ENCODE results near the gene ARL5A. TPM values are rescaled to one million over a fixed set of nuclear protein-coding genes. Genes with fewer than 3 reads are reported as not detected.

The ARL5A gene
- total and polyA plus RNA-seq, 9 donors, result 11.6 to 41.4 (median 33.3) TPM

DNA sequence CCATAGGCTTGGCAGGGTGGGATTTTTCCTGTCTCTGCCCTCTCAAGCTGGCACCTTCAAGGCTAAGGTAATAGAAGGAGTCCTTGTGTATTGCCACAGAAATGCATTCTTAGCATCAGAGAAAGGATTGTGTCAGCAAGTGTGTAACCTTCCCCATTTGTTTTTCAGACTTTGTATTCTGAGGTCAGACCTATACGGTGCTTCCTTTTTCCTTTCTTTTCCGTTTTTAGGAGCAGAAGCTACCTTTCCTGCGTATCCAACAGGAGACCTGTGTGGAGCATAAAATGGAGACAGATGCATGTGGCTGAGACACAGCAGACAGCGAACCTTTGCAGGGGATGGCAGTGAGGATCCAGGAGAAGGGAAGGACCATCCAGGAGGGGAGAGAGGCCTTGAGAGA is 46.6 kb downstream of the ARL5A start:
- Histone ChIP-seq H3K27me3 (no peaks in the 10 kb centered on the region), H3K27ac (no peak overlapping the region), H3K4me1 (ENCODE audit: insufficient read depth) (no peaks in the 10 kb centered on the region), H3K36me3 (no peaks in the 10 kb centered on the region), H3K4me3 (no peak overlapping the region), H3K9me3 (no peaks in the 10 kb centered on the region)
- 93 to 97% (median 94%) methylated on average over 4 of the region's 4 CpGs for WGBS, 3 donors
- TF ChIP-seq, protein P1, sequence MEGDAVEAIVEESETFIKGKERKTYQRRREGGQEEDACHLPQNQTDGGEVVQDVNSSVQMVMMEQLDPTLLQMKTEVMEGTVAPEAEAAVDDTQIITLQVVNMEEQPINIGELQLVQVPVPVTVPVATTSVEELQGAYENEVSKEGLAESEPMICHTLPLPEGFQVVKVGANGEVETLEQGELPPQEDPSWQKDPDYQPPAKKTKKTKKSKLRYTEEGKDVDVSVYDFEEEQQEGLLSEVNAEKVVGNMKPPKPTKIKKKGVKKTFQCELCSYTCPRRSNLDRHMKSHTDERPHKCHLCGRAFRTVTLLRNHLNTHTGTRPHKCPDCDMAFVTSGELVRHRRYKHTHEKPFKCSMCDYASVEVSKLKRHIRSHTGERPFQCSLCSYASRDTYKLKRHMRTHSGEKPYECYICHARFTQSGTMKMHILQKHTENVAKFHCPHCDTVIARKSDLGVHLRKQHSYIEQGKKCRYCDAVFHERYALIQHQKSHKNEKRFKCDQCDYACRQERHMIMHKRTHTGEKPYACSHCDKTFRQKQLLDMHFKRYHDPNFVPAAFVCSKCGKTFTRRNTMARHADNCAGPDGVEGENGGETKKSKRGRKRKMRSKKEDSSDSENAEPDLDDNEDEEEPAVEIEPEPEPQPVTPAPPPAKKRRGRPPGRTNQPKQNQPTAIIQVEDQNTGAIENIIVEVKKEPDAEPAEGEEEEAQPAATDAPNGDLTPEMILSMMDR (IDR thresholded peaks at IDR 0.05), result no peak
- TF ChIP-seq POLR2A (IDR thresholded peaks at IDR 0.05), result no peak
- TF ChIP-seq EP300 (IDR thresholded peaks at IDR 0.05), result no peak
- no peak for DNase-seq
- intact Hi-C loops (cut with DNase I), result no loop called here

DNA sequence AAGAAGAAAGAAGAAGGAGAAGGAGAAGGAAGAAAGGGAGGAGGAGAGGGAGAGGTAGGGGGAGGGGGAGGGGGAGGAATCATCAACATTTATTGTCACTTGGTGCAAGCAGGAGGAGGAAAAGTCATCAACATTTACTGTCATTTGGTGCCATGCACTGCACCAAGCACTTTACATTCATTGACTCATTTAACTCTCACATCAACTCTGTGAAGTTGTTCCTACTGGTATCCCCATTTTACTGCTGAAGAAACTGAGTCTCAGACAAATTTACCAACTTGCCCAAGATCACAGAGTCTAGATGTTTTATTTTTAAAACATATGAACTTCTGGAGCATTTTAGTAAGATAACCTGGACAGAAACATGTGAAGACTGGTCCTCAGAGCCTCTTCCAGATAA is 47.3 kb downstream of the ARL5A start:
- Histone ChIP-seq H3K9me3 (no peaks in the 10 kb centered on the region), H3K27ac (no peak overlapping the region), H3K4me1 (ENCODE audit: insufficient read depth) (no peaks in the 10 kb centered on the region), H3K27me3 (no peaks in the 10 kb centered on the region), H3K36me3 (no peaks in the 10 kb centered on the region), H3K4me3 (no peak overlapping the region)
- TF ChIP-seq, protein P1 (IDR thresholded peaks at IDR 0.05), result no peak
- TF ChIP-seq POLR2A (IDR thresholded peaks at IDR 0.05) (no peak), EP300 (IDR thresholded peaks at IDR 0.05) (no peak)
- DNase-seq, result no peak
- intact Hi-C loops (cut with DNase I), result no loop called here

DNA sequence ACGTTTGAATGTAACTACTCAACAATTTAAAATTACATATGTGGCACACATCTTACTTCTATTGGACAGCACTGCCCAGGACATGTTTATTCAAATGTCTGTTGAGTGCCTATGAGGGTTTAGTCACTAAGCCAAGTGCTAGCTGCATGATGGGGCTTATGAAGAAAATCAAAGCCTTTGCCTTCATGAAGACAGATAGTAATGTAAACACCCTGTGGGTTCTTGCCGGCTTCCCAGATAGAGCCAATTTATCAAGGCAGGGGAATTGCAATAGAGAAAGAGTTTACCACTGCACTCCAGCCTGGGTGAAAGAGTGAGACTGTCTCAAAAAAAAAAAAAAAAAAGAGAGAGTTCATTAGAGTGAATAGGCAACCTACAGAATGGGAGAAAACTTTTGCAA is 50.3 kb downstream of the ARL5A start:
- TF ChIP-seq, protein P1 (IDR thresholded peaks at IDR 0.05), result no peak
- TF ChIP-seq EP300 (IDR thresholded peaks at IDR 0.05), result no peak
- no peak for TF ChIP-seq POLR2A (IDR thresholded peaks at IDR 0.05)
- Histone ChIP-seq H3K4me1 (ENCODE audit: insufficient read depth) (no peaks in the 10 kb centered on the region), H3K27ac (no peak overlapping the region), H3K9me3 (no peaks in the 10 kb centered on the region), H3K27me3 (no peaks in the 10 kb centered on the region), H3K4me3 (no peak overlapping the region), H3K36me3 (no peaks in the 10 kb centered on the region)
- WGBS, 3 donors, result 81 to 86% (median 81%) methylated on average over 2 of the region's 2 CpGs
- intact Hi-C loops (cut with DNase I), result no loop called here
- no peak for DNase-seq

DNA sequence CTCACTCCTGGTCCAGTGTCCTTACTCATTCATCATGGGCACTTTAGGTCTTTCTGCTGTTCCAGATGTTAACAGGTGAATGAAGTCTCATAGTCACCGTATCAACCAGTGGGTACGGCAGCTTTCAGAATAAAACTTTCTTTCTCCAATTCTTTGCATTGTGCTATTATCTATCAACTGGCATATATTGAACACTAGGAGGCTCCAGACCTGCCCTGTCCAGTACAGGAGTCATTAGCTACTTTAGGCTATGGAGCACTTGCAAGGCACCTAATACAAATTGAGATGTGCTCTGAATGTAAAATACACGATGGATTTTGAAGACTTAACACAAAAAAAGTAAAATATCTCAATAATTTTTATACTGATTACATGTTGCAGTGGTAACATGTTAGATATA is 50.7 kb downstream of the ARL5A start:
- no peak for DNase-seq
- WGBS, 3 donors, result 95 to 96% (median 95%) methylated on average over 3 of the region's 3 CpGs
- Histone ChIP-seq H3K4me3 (no peak overlapping the region), H3K9me3 (no peaks in the 10 kb centered on the region), H3K4me1 (ENCODE audit: insufficient read depth) (no peaks in the 10 kb centered on the region), H3K36me3 (no peaks in the 10 kb centered on the region), H3K27me3 (no peaks in the 10 kb centered on the region), H3K27ac (no peak overlapping the region)
- intact Hi-C loops (cut with DNase I), result no loop called here
- TF ChIP-seq, protein P1 (IDR thresholded peaks at IDR 0.05), result no peak

DNA sequence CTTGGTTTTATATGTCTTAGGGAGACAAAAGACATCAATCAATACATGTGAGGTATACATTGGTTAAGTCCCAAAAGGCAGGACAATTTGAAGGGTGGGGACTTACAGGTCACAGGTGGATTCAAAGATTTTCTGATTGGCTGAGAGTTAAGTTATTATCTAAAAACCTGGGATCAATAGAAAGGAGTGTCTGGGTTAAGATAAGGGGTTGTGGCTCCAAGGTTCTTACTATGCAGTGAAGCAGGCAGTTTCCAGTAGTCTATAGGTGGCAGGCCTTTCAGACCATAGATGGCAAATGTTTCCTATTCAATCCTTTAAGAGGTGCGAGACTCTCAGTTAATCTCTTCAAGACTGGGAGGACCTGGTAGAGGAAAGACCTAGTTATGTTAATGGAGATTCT is 51.9 kb downstream of the ARL5A start:
- no peak for TF ChIP-seq EP300 (IDR thresholded peaks at IDR 0.05)
- TF ChIP-seq, protein P1 (IDR thresholded peaks at IDR 0.05), result no peak
- no peak for TF ChIP-seq POLR2A (IDR thresholded peaks at IDR 0.05)
- intact Hi-C loops (cut with DNase I), result no loop called here
- no peak overlapping the region for H3K27ac ChIP-seq
- no peaks in the 10 kb centered on the region for H3K4me1 ChIP-seq (ENCODE audit: insufficient read depth)
- no peaks in the 10 kb centered on the region for H3K27me3 ChIP-seq
- no peaks in the 10 kb centered on the region for H3K9me3 ChIP-seq
- 90 to 98% (median 97%) methylated on average over 1 of the region's 1 CpG for WGBS, 3 donors
- no peak overlapping the region for H3K4me3 ChIP-seq
- H3K36me3 ChIP-seq, result no peaks in the 10 kb centered on the region
- no peak for DNase-seq

Measured in ovary (tissue), 9 donors.